ENCODE data around the gene TFDP1. TPM values are rescaled to one million over a fixed set of nuclear protein-coding genes. Genes with fewer than 3 reads are reported as not detected.
A peak's percentile ranks its signal among the peaks of the same experiment; 100 is the strongest.
"Not testable (repeated sequence)": the region's sequence is repeated elsewhere in the genome, so short reads cannot be mapped to it uniquely, and the experiment has no call there.

Gene TFDP1
- total RNA-seq, 1 donor from 2014 or later = 49.4 TPM

- Mint-ChIP-seq H3K9me3 (ENCODE audit: unreplicated experiment) (no peaks in the 10 kb centered on the region), H3K27ac (ENCODE audit: unreplicated experiment) (no peak overlapping the region), H3K4me1 (ENCODE audit: low read depth, unreplicated experiment) (peaks cover 10% of the 10 kb centered on the region), H3K4me3 (ENCODE audit: unreplicated experiment) (no peak overlapping the region), H3K27me3 (ENCODE audit: low read depth, unreplicated experiment) (no peaks in the 10 kb centered on the region), H3K36me3 (ENCODE audit: low read depth, unreplicated experiment) (peaks cover 10% of the 10 kb centered on the region)
- Histone ChIP-seq H3K79me2 (ENCODE audit: insufficient read depth, low read length) (peaks cover 48% of the 10 kb centered on the region), H3K4me2 (ENCODE audit: low read length) (no peak overlapping the region), H3K4me1 (ENCODE audit: insufficient read depth, low read length) (peaks cover 10% of the 10 kb centered on the region), H3K36me3 (ENCODE audit: insufficient read depth, low read length) (no peaks in the 10 kb centered on the region), H3K4me3 (ENCODE audit: insufficient read depth, low read depth, low read length) (no peak overlapping the region), H4K20me1 (ENCODE audit: insufficient read depth, low read length) (peaks cover 68% of the 10 kb centered on the region), H3K27me3 (ENCODE audit: insufficient read depth, low read length) (no peaks in the 10 kb centered on the region), H2AFZ (ENCODE audit: low read depth, low read length) (no peak overlapping the region), H3K9ac (ENCODE audit: low read length) (no peak overlapping the region), H3K27ac (ENCODE audit: low read depth, low read length) (no peak overlapping the region), H3K9me3 (ENCODE audit: insufficient read depth, low read depth, low read length) (no peaks in the 10 kb centered on the region)
- FAIRE-seq (no peak), DNase-seq (ENCODE audit: low read depth) (no peak)
- no peak for TF ChIP-seq CTCF (IDR thresholded peaks at IDR 0.05; ENCODE audit: insufficient read depth, low read depth, low read length)
- no peak for TF ChIP-seq EZH2 (IDR thresholded peaks at IDR 0.05; ENCODE audit: insufficient read depth, low read length)
Observed at GRCh38 chr13:113620036-113620796, 35.7 kb downstream of the TFDP1 start.

GRCh38 chr13:113621046-113621445, 36.5 kb downstream of the TFDP1 start:
- Mint-ChIP-seq H3K36me3 (ENCODE audit: low read depth, unreplicated experiment) (peaks cover 12% of the 10 kb centered on the region), H3K27me3 (ENCODE audit: low read depth, unreplicated experiment) (no peaks in the 10 kb centered on the region), H3K4me3 (ENCODE audit: unreplicated experiment) (no peak overlapping the region), H3K9me3 (ENCODE audit: unreplicated experiment) (no peaks in the 10 kb centered on the region), H3K27ac (ENCODE audit: unreplicated experiment) (no peak overlapping the region), H3K4me1 (ENCODE audit: low read depth, unreplicated experiment) (peaks cover 10% of the 10 kb centered on the region)
- no peaks in the 10 kb centered on the region for H3K27me3 ChIP-seq (ENCODE audit: insufficient read depth, low read length)
- H3K4me1 ChIP-seq (ENCODE audit: insufficient read depth, low read length) = peaks cover 12% of the 10 kb centered on the region
- no peak overlapping the region for H2AFZ ChIP-seq (ENCODE audit: low read depth, low read length)
- H3K9me3 ChIP-seq (ENCODE audit: insufficient read depth, low read depth, low read length) = no peaks in the 10 kb centered on the region
- peaks cover 72% of the 10 kb centered on the region for H4K20me1 ChIP-seq (ENCODE audit: insufficient read depth, low read length)
- no peak overlapping the region for H3K9ac ChIP-seq (ENCODE audit: low read length)
- TF ChIP-seq EZH2 (IDR thresholded peaks at IDR 0.05; ENCODE audit: insufficient read depth, low read length) (no peak), CTCF (IDR thresholded peaks at IDR 0.05; ENCODE audit: insufficient read depth, low read depth, low read length) (no peak)
- FAIRE-seq = no peak
- H3K79me2 ChIP-seq (ENCODE audit: insufficient read depth, low read length) = peaks cover 42% of the 10 kb centered on the region
- peaks cover 2% of the 10 kb centered on the region for H3K36me3 ChIP-seq (ENCODE audit: insufficient read depth, low read length)
- no peak overlapping the region for H3K4me2 ChIP-seq (ENCODE audit: low read length)
- H3K4me3 ChIP-seq (ENCODE audit: insufficient read depth, low read depth, low read length) = no peak overlapping the region
- no peak for DNase-seq (ENCODE audit: low read depth)
- no peak overlapping the region for H3K27ac ChIP-seq (ENCODE audit: low read depth, low read length)

- not testable (repeated sequence) for H2AFZ ChIP-seq (ENCODE audit: low read depth, low read length); H3K9me3 ChIP-seq (ENCODE audit: insufficient read depth, low read depth, low read length); H3K27ac ChIP-seq (ENCODE audit: low read depth, low read length); H3K9me3 Mint-ChIP-seq (ENCODE audit: unreplicated experiment); H3K27me3 ChIP-seq (ENCODE audit: insufficient read depth, low read length); H3K4me3 Mint-ChIP-seq (ENCODE audit: unreplicated experiment); H3K4me2 ChIP-seq (ENCODE audit: low read length); H3K27me3 Mint-ChIP-seq (ENCODE audit: low read depth, unreplicated experiment); H3K36me3 ChIP-seq (ENCODE audit: insufficient read depth, low read length); FAIRE-seq; H3K27ac Mint-ChIP-seq (ENCODE audit: unreplicated experiment); H3K4me3 ChIP-seq (ENCODE audit: insufficient read depth, low read depth, low read length); H3K9ac ChIP-seq (ENCODE audit: low read length)
- peaks cover 16% of the 10 kb centered on the region for H3K4me1 ChIP-seq (ENCODE audit: insufficient read depth, low read length)
- H4K20me1 ChIP-seq (ENCODE audit: insufficient read depth, low read length) = peaks cover 72% of the 10 kb centered on the region
- DNase-seq (ENCODE audit: low read depth) = peak; percentile 13
- H3K79me2 ChIP-seq (ENCODE audit: insufficient read depth, low read length) = peaks cover 38% of the 10 kb centered on the region
- peak; percentile 26 for TF ChIP-seq CTCF (IDR thresholded peaks at IDR 0.05; ENCODE audit: insufficient read depth, low read depth, low read length)
- peaks cover 13% of the 10 kb centered on the region for H3K36me3 Mint-ChIP-seq (ENCODE audit: low read depth, unreplicated experiment)
- peaks cover 12% of the 10 kb centered on the region for H3K4me1 Mint-ChIP-seq (ENCODE audit: low read depth, unreplicated experiment)
Observed at GRCh38 chr13:113621498-113621897, 36.9 kb downstream of the TFDP1 start.

- H3K9ac ChIP-seq (ENCODE audit: low read length) = not testable (repeated sequence)
Observed at GRCh38 chr13:113621986-113622550, 37.5 kb downstream of the TFDP1 start.

More at GRCh38 chr13:113621986-113622550, 37.5 kb downstream of the TFDP1 start:
- Mint-ChIP-seq H3K36me3 (ENCODE audit: low read depth, unreplicated experiment) (peaks cover 13% of the 10 kb centered on the region), H3K27ac (ENCODE audit: unreplicated experiment) (peak overlapping the region; percentile 31)
- not testable (repeated sequence) for H3K4me3 ChIP-seq (ENCODE audit: insufficient read depth, low read depth, low read length); H3K4me3 Mint-ChIP-seq (ENCODE audit: unreplicated experiment); H3K9me3 Mint-ChIP-seq (ENCODE audit: unreplicated experiment); DNase-seq (ENCODE audit: low read depth); H3K4me1 Mint-ChIP-seq (ENCODE audit: low read depth, unreplicated experiment); H3K27me3 ChIP-seq (ENCODE audit: insufficient read depth, low read length); H3K9me3 ChIP-seq (ENCODE audit: insufficient read depth, low read depth, low read length); H2AFZ ChIP-seq (ENCODE audit: low read depth, low read length); H3K36me3 ChIP-seq (ENCODE audit: insufficient read depth, low read length); FAIRE-seq; H3K27ac ChIP-seq (ENCODE audit: low read depth, low read length); H3K4me2 ChIP-seq (ENCODE audit: low read length); H3K27me3 Mint-ChIP-seq (ENCODE audit: low read depth, unreplicated experiment)
- peaks cover 38% of the 10 kb centered on the region for H3K79me2 ChIP-seq (ENCODE audit: insufficient read depth, low read length)
- peaks cover 72% of the 10 kb centered on the region for H4K20me1 ChIP-seq (ENCODE audit: insufficient read depth, low read length)
- peaks cover 15% of the 10 kb centered on the region for H3K4me1 ChIP-seq (ENCODE audit: insufficient read depth, low read length)

All from astrocyte (in vitro differentiated cells and primary cell).